Measurements from ENCODE around the gene COL7A1. TPM values are rescaled to one million over a fixed set of nuclear protein-coding genes. Genes with fewer than 3 reads are reported as not detected.

The COL7A1 gene
- total and polyA plus RNA-seq, 2 of the 8 experiments (the other 6 are each of a cell fraction or from before 2014, with no cell fraction given): 10.7 to 13.9 TPM

- TF ChIP-seq, protein P1, sequence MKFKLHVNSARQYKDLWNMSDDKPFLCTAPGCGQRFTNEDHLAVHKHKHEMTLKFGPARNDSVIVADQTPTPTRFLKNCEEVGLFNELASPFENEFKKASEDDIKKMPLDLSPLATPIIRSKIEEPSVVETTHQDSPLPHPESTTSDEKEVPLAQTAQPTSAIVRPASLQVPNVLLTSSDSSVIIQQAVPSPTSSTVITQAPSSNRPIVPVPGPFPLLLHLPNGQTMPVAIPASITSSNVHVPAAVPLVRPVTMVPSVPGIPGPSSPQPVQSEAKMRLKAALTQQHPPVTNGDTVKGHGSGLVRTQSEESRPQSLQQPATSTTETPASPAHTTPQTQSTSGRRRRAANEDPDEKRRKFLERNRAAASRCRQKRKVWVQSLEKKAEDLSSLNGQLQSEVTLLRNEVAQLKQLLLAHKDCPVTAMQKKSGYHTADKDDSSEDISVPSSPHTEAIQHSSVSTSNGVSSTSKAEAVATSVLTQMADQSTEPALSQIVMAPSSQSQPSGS (IDR thresholded peaks at IDR 0.05; ENCODE audit: low read length): no peak
- no peak for TF ChIP-seq NANOG (IDR thresholded peaks at IDR 0.05; ENCODE audit: insufficient read depth, low read depth, low read length, poor library complexity, severe bottlenecking)
- TF ChIP-seq KDM4A (IDR thresholded peaks at IDR 0.05; ENCODE audit: low read depth, low read length, severe bottlenecking): peak; percentile 88
Observed at GRCh38 chr3:48635222-48636021, 40.3 kb upstream of the COL7A1 start, which contains the start of gene SLC26A6 (continued).

Data from H1 (cell line).